HepG2 (cell line): ENCODE data around the gene EZH2. TPM values are rescaled to one million over a fixed set of nuclear protein-coding genes. Genes with fewer than 3 reads are reported as not detected.
A peak's percentile ranks its signal among the peaks of the same experiment; 100 is the strongest.

Experiments used
- AKAP8 ChIP-seq: sonication (generic); formaldehyde crosslinking; IDR thresholded peaks from 2 replicates; pipeline ENCODE4 v1.5.1; 2020; ENCODE audit warnings: mild to moderate bottlenecking, missing genetic modification reagents
- ATF1 ChIP-seq: IDR thresholded peaks from 2 replicates; pipeline ENCODE4 v1.6.1; 2016; ENCODE audit warnings: mild to moderate bottlenecking, control low read depth
- ESRRA ChIP-seq: sonication (generic); formaldehyde crosslinking; IDR thresholded peaks from 2 replicates; pipeline ENCODE4 v1.5.1; 2020; ENCODE audit warnings: mild to moderate bottlenecking, low read depth, missing genetic modification reagents
- ISX ChIP-seq: sonication (generic); formaldehyde crosslinking; conservative IDR thresholded peaks from 2 replicates; pipeline ENCODE4 v1.5.0; 2020; ENCODE audit warnings: missing genetic modification reagents
- KDM3A ChIP-seq: IDR thresholded peaks from 2 replicates; pipeline ENCODE4 v1.6.1; 2018; ENCODE audit warnings: low read depth, missing compliant biosample characterization
- KDM6A ChIP-seq: IDR thresholded peaks from 2 replicates; pipeline ENCODE4 v1.6.1; 2016; ENCODE audit warnings: low read depth
- PAF1 ChIP-seq: IDR thresholded peaks from 2 replicates; pipeline ENCODE4 v1.6.1; 2016; ENCODE audit warnings: missing genetic modification reagents, missing compliant biosample characterization
- RERE ChIP-seq: IDR thresholded peaks from 2 replicates; pipeline ENCODE4 v1.6.1; 2016; ENCODE audit warnings: low read depth, missing genetic modification reagents, missing compliant biosample characterization
- TAF1 ChIP-seq: sonication (generic); formaldehyde crosslinking; IDR thresholded peaks from 2 replicates; pipeline ENCODE4 v1.4.0; 2020; ENCODE audit warnings: missing genetic modification reagents
- TFDP2 ChIP-seq: sonication (generic); formaldehyde crosslinking; IDR thresholded peaks from 2 replicates; pipeline ENCODE4 v1.4.0; 2020; ENCODE audit warnings: missing genetic modification reagents
- THAP9 ChIP-seq: sonication (generic); formaldehyde crosslinking; IDR thresholded peaks from 2 replicates; pipeline ENCODE4; 2020; ENCODE audit warnings: missing genetic modification reagents, mild to moderate bottlenecking, borderline replicate concordance
- TOE1 ChIP-seq: sonication (generic); formaldehyde crosslinking; IDR thresholded peaks from 2 replicates; pipeline ENCODE4 v1.4.0; 2020; ENCODE audit warnings: mild to moderate bottlenecking, missing genetic modification reagents
- ZFP1 ChIP-seq: IDR thresholded peaks from 2 replicates; pipeline ENCODE4 v1.6.1; 2016
- ZNF264 ChIP-seq: sonication (generic); formaldehyde crosslinking; IDR thresholded peaks from 2 replicates; pipeline ENCODE4 v1.4.0; 2020; ENCODE audit warnings: missing genetic modification reagents
- ZNF484 ChIP-seq: sonication (generic); formaldehyde crosslinking; IDR thresholded peaks from 2 replicates; pipeline ENCODE4 v1.5.1; 2020; ENCODE audit warnings: mild to moderate bottlenecking, low read depth, missing genetic modification reagents, borderline replicate concordance
- ZNF674 ChIP-seq: sonication (generic); formaldehyde crosslinking; IDR thresholded peaks from 2 replicates; pipeline ENCODE4 v1.5.0; 2020; ENCODE audit warnings: low read depth, mild to moderate bottlenecking, missing genetic modification reagents
- ZNF710 ChIP-seq: sonication (generic); formaldehyde crosslinking; IDR thresholded peaks from 2 replicates; pipeline ENCODE4 v1.5.0; 2020; ENCODE audit warnings: mild to moderate bottlenecking, missing genetic modification reagents, borderline replicate concordance
- ZNF775 ChIP-seq: sonication (generic); formaldehyde crosslinking; IDR thresholded peaks from 2 replicates; pipeline ENCODE4 v1.4.0; 2020; ENCODE audit warnings: missing genetic modification reagents, mild to moderate bottlenecking, moderate library complexity, borderline replicate concordance
- ZNF883 ChIP-seq: sonication (generic); formaldehyde crosslinking; IDR thresholded peaks from 2 replicates; pipeline ENCODE4 v1.5.1; 2020; ENCODE audit warnings: mild to moderate bottlenecking, missing genetic modification reagents; ENCODE audit errors: not compliant biosample characterization
- polyA plus RNA-seq, 8 experiments: library from polyadenylated mRNA; depleted of rRNA in 3 of 8; stranded (reverse) in 7 of 8; unstranded in 1 of 8; fragments of >200 nt; fragmentation: Illumina TruSeq in 4 of 8; extraction: Trizol in 4 of 8; gene quantifications; 2 replicates each; pipeline versions ENCODE4 v1.2.1 to v1.2.3, GENCODE V29; 2011 to 2016; ENCODE audit warnings: low read depth in 4 of 8, missing spikeins in 1 of 8, mixed read lengths in 1 of 8; ENCODE audit not compliant: insufficient read depth in 1 of 8
- total RNA-seq, 5 experiments: library from RNA; depleted of rRNA; stranded (reverse); fragments of >200 nt; fragmentation: Illumina TruSeq; extraction: Trizol; gene quantifications; 2 replicates each; pipeline ENCODE4 v1.2.3, GENCODE V29; 2016; ENCODE audit warnings: low read depth in 1 of 5

The EZH2 gene
- total and polyA plus RNA-seq, 2 of the 13 experiments (the other 11 are each of a cell fraction or from before 2014, with no cell fraction given), result 26.0 to 34.3 TPM

- no peak for TF ChIP-seq RERE (CRISPR knock-in tag)
- TF ChIP-seq TAF1 (CRISPR knock-in tag), result peak; percentile 44
- TF ChIP-seq ZNF484, result no peak
- no peak; the same call in 1 of the 2 replicates for TF ChIP-seq ISX (CRISPR knock-in tag)
- TF ChIP-seq ZNF264 (CRISPR knock-in tag), result no peak
- TF ChIP-seq ZNF674 (CRISPR knock-in tag), result 0 out of 2 replicates have a peak, but pooled peaks have one; percentile 74
- no peak for TF ChIP-seq TOE1 (CRISPR knock-in tag)
- TF ChIP-seq ZNF775, result no peak
- no peak for TF ChIP-seq ZFP1 (CRISPR knock-in tag)
- no peak for TF ChIP-seq ZNF883 (CRISPR knock-in tag)
- TF ChIP-seq KDM3A (CRISPR knock-in tag), result no peak
- no peak for TF ChIP-seq KDM6A (CRISPR knock-in tag)
- TF ChIP-seq TFDP2 (CRISPR knock-in tag), result peak; percentile 98
- no peak for TF ChIP-seq PAF1 (CRISPR knock-in tag)
- peak; percentile 41 for TF ChIP-seq ESRRA
- no peak for TF ChIP-seq AKAP8 (CRISPR knock-in tag)
- no peak for TF ChIP-seq ATF1 (CRISPR knock-in tag)
- no peak for TF ChIP-seq THAP9 (CRISPR knock-in tag)
- peak; percentile 60; the same call in 1 of the 2 replicates for TF ChIP-seq ZNF710 (CRISPR knock-in tag)
Observed at GRCh38 chr7:148884299-148885022, 370 bp upstream of the EZH2 start (continued).
